WERI-Rb-1 (cell line): ENCODE measurements around the gene ZNF2.
"Not testable (repeated sequence)": the region's sequence is repeated elsewhere in the genome, so short reads cannot be mapped to it uniquely, and the experiment has no call there.

Experiments used
- DNase-seq: peaks from one replicate; pipeline ENCODE4 v3.0.0-alpha.2; 2020
- H3K27ac ChIP-seq: fragments of 250-450 bp; sonication (Bioruptor Pico); 2 replicates; pipeline ENCODE4 v1.5.1; 2020; ENCODE audit warnings: mild to moderate bottlenecking, moderate library complexity
- H3K27me3 ChIP-seq: fragments of 250-450 bp; sonication (Bioruptor Pico); 2 replicates; pipeline ENCODE4 v1.5.1; 2021; ENCODE audit warnings: mild to moderate bottlenecking, low read depth, moderate library complexity; ENCODE audit not compliant: insufficient read depth, severe bottlenecking
- H3K36me3 ChIP-seq: fragments of 250-450 bp; sonication (Bioruptor Pico); 2 replicates; pipeline ENCODE4 v1.5.1; 2020; ENCODE audit warnings: mild to moderate bottlenecking, moderate library complexity
- H3K4me3 ChIP-seq: 2 replicates; pipeline ENCODE4 v1.5.1; 2011; ENCODE audit warnings: low read depth, mild to moderate bottlenecking, control low read depth, low read length
- H3K9me3 ChIP-seq: fragments of 250-450 bp; sonication (Bioruptor Pico); 2 replicates; pipeline ENCODE4 v1.5.1; 2021; ENCODE audit warnings: mild to moderate bottlenecking, moderate library complexity; ENCODE audit not compliant: severe bottlenecking
- CTCF ChIP-seq: IDR thresholded peaks from 2 replicates; pipeline ENCODE4 v1.5.1; 2011; ENCODE audit warnings: low read depth, mild to moderate bottlenecking, control low read depth, inconsistent platforms, low read length

ZNF2 gene

GRCh38 chr2:95185197-95185596 is 19.6 kb downstream of the ZNF2 start:
- H3K9me3 ChIP-seq, result peaks cover 6% of the 10 kb centered on the region
- TF ChIP-seq CTCF, result no peak
- H3K36me3 ChIP-seq, result peaks cover 17% of the 10 kb centered on the region
- no peak for DNase-seq
- H3K4me3 ChIP-seq, result no peak overlapping the region
- no peak overlapping the region for H3K27ac ChIP-seq
- H3K27me3 ChIP-seq, result no peaks in the 10 kb centered on the region

- Histone ChIP-seq H3K27ac (no peak overlapping the region), H3K4me3 (no peak overlapping the region), H3K9me3 (peaks cover 4% of the 10 kb centered on the region), H3K36me3 (peaks cover 9% of the 10 kb centered on the region), H3K27me3 (no peaks in the 10 kb centered on the region)
- no peak for DNase-seq
- TF ChIP-seq CTCF, result no peak
Measured at GRCh38 chr2:95185973-95186372, 20.4 kb downstream of the ZNF2 start.

- H3K9me3 ChIP-seq, H3K4me3 ChIP-seq, H3K36me3 ChIP-seq, H3K27ac ChIP-seq, H3K27me3 ChIP-seq: not testable (repeated sequence)
- DNase-seq, result peak; percentile 78
- peak; percentile 60 for TF ChIP-seq CTCF
Measured at GRCh38 chr2:95192956-95193355, 27.3 kb downstream of the ZNF2 start.

- H3K9me3 ChIP-seq, result peaks cover 2% of the 10 kb centered on the region
- no peak for DNase-seq
Measured at GRCh38 chr2:95203911-95204310, 38.3 kb downstream of the ZNF2 start.

GRCh38 chr2:95204396-95204795 is 38.8 kb downstream of the ZNF2 start:
- Histone ChIP-seq H3K4me3 (no peak overlapping the region), H3K27ac (no peak overlapping the region), H3K36me3 (peaks cover 9% of the 10 kb centered on the region), H3K9me3 (peaks cover 2% of the 10 kb centered on the region), H3K27me3 (no peaks in the 10 kb centered on the region)
- no peak for DNase-seq
- TF ChIP-seq CTCF, result no peak

More at GRCh38 chr2:95203911-95204310, 38.3 kb downstream of the ZNF2 start:
- no peaks in the 10 kb centered on the region for H3K27me3 ChIP-seq
- H3K4me3 ChIP-seq, result no peak overlapping the region
- no peak for TF ChIP-seq CTCF
- no peak overlapping the region for H3K27ac ChIP-seq
- H3K36me3 ChIP-seq, result peaks cover 4% of the 10 kb centered on the region

GRCh38 chr2:95206096-95206495 is 40.5 kb downstream of the ZNF2 start:
- peak overlapping the region; percentile 75 for H3K4me3 ChIP-seq
- peaks cover 2% of the 10 kb centered on the region for H3K9me3 ChIP-seq
- no peak overlapping the region for H3K27ac ChIP-seq
- no peak for TF ChIP-seq CTCF
- DNase-seq, result no peak
- H3K36me3 ChIP-seq, result peaks cover 22% of the 10 kb centered on the region
- H3K27me3 ChIP-seq, result no peaks in the 10 kb centered on the region
